HG02623 (cell line): Measurements from ENCODE around the gene LY6G6C.
"Not testable (repeated sequence)": the region's sequence is repeated elsewhere in the genome, so short reads cannot be mapped to it uniquely, and the experiment has no call there.

Source experiments
- ATAC-seq: cut with Tn5 transposase; IDR thresholded peaks from one replicate; pipeline ENCODE4 v1.9.1; 2021; ENCODE audit warnings: moderate library complexity; ENCODE audit not compliant: unreplicated experiment

LY6G6C gene

GRCh38 chr6:31709157-31709556 lies 12.4 kb downstream of the LY6G6C start:
- ATAC-seq: not testable (repeated sequence)

GRCh38 chr6:31708224-31708623 lies 13.3 kb downstream of the LY6G6C start:
- no peak for ATAC-seq

- ATAC-seq: no peak
Observed at GRCh38 chr6:31707701-31708100, 13.8 kb downstream of the LY6G6C start.

- no peak for ATAC-seq
Observed at GRCh38 chr6:31706599-31706998, 14.9 kb downstream of the LY6G6C start, which contains the start of gene LY6G6F. TSS of gene LY6G6F (plus strand) at chr6:31706866. CDS start at chr6:31706907, 41 bp downstream.

GRCh38 chr6:31705931-31706330 lies 15.6 kb downstream of the LY6G6C start:
- no peak for ATAC-seq

- peak; percentile 80 for ATAC-seq
Observed at GRCh38 chr6:31702819-31703716, 18.5 kb downstream of the LY6G6C start, which contains the start of gene ABHD16A. TSS of gene ABHD16A (minus strand) at chr6:31703324. CDS start at chr6:31703281, 43 bp downstream.

- ATAC-seq: no peak
Observed at GRCh38 chr6:31702405-31702818, 19.1 kb downstream of the LY6G6C start.

- ATAC-seq: no peak
Observed at GRCh38 chr6:31701666-31702404, 19.7 kb downstream of the LY6G6C start.

GRCh38 chr6:31700740-31701401 lies 20.7 kb downstream of the LY6G6C start:
- ATAC-seq: no peak

GRCh38 chr6:31697555-31697954 lies 24.0 kb downstream of the LY6G6C start:
- ATAC-seq: no peak

- no peak for ATAC-seq
Observed at GRCh38 chr6:31693535-31693934, 28.0 kb downstream of the LY6G6C start.

GRCh38 chr6:31692886-31693285 lies 28.7 kb downstream of the LY6G6C start:
- ATAC-seq: no peak

GRCh38 chr6:31692353-31692752 lies 29.2 kb downstream of the LY6G6C start:
- ATAC-seq: no peak

GRCh38 chr6:31691564-31692108 lies 29.9 kb downstream of the LY6G6C start:
- no peak for ATAC-seq

- ATAC-seq: no peak
Observed at GRCh38 chr6:31691078-31691463, 30.5 kb downstream of the LY6G6C start.

- ATAC-seq: no peak
Observed at GRCh38 chr6:31690231-31691077, 31.1 kb downstream of the LY6G6C start.

GRCh38 chr6:31689249-31690110 lies 32.1 kb downstream of the LY6G6C start:
- no peak for ATAC-seq

- ATAC-seq: no peak
Observed at GRCh38 chr6:31687860-31688693, 33.5 kb downstream of the LY6G6C start.
